ENCODE measurements around the gene TANC1. TPM values are rescaled to one million over a fixed set of nuclear protein-coding genes. Genes with fewer than 3 reads are reported as not detected.

The TANC1 gene
- total RNA-seq, 1 experiment from 2014 or later, result 2.5 TPM

DNA sequence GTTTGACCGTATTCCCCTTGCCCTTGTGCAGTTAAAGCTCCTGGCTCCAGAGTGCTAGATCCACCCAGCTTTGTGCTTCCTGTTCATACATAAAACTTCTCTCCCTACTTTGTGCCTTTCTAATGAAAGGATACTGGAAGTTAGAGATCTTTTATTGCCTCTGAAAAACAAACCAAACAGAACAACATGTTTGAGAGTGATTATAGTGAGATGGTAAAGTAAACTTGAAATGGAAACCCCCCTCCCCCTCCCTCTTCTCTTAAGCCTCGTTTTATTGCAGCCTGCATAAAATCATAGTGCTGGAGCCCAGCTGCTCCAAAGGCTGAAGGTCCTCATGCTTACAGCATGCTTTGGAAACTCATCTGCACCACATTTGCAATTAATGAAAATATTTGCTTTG is 125.1 kb downstream of the TANC1 start:
- Mint-ChIP-seq H3K36me3 (ENCODE audit: insufficient read depth in 1 of 3, low read depth in 3 of 3) (peaks cover 4 to 14% (median 9%) of the 10 kb centered on the region in 3 experiments; a peak in 6 of 7 replicates), H3K4me3 (no peak overlapping the region), H3K9me3 (peaks cover 12 to 13% of the 10 kb centered on the region in 2 experiments), H3K27me3 (ENCODE audit: low read depth) (no peaks in the 10 kb centered on the region; the same call in none of the 2 replicates), H3K27ac (no peak overlapping the region), H3K4me1 (peaks cover 0 to 3% of the 10 kb centered on the region in 2 experiments; a peak in 2 of 4 replicates)
- H3K79me2 ChIP-seq (ENCODE audit: insufficient read depth, low read length), result no peaks in the 10 kb centered on the region
- H2BK20ac ChIP-seq (ENCODE audit: low read depth, low read length, poor library complexity, severe bottlenecking), result no peak overlapping the region
- no peak overlapping the region for H2BK5ac ChIP-seq (ENCODE audit: insufficient read length, low read length)
- no peak overlapping the region for H3K18ac ChIP-seq (ENCODE audit: insufficient read length, low read depth, low read length)
- no peak overlapping the region for H2BK15ac ChIP-seq (ENCODE audit: low read depth, low read length)
- H3K23me2 ChIP-seq (ENCODE audit: insufficient read length, low read depth, low read length, poor library complexity, severe bottlenecking), result no peaks in the 10 kb centered on the region
- H2BK120ac ChIP-seq (ENCODE audit: low read depth, low read length, poor library complexity, severe bottlenecking), result no peak overlapping the region
- no peak overlapping the region for H4K8ac ChIP-seq (replicated peaks; ENCODE audit: insufficient read length, low read depth, low read length)
- H3K56ac ChIP-seq (ENCODE audit: insufficient read length, low read depth, low read length), result no peak overlapping the region
- H2BK12ac ChIP-seq (ENCODE audit: insufficient read length, low read depth, low read length), result no peak overlapping the region
- no peak for TF ChIP-seq CTCF (conservative IDR thresholded peaks at IDR 0.05)
- no peaks in the 10 kb centered on the region for H3K79me1 ChIP-seq (ENCODE audit: insufficient read depth, low read depth, low read length, poor library complexity, severe bottlenecking)
- no peak overlapping the region for H3T11ph ChIP-seq (ENCODE audit: low read length)
- no peaks in the 10 kb centered on the region for H4K20me1 ChIP-seq (ENCODE audit: control insufficient read depth, insufficient read depth, insufficient read length)
- H3K4ac ChIP-seq (ENCODE audit: low read depth, low read length), result no peak overlapping the region
- no CpG with 5 or more reads among the region's 2 CpGs for WGBS (ENCODE audit: extremely low coverage, insufficient read length, low lambda C conversion rate)
- H3K23ac ChIP-seq (ENCODE audit: insufficient read length, low read depth, low read length), result no peak overlapping the region
- H4K91ac ChIP-seq (ENCODE audit: insufficient read length, low read depth, low read length), result no peak overlapping the region
- DNase-seq, result no peak
- no peak overlapping the region for H3K27ac ChIP-seq (ENCODE audit: insufficient read length, low read depth, low read length)
- no peak overlapping the region for H2AK5ac ChIP-seq (ENCODE audit: insufficient read length, low read length)
- H3K4me1 ChIP-seq (ENCODE audit: insufficient read depth, low read length), result no peaks in the 10 kb centered on the region
- no peak overlapping the region for H2AFZ ChIP-seq (ENCODE audit: low read length)
- no peaks in the 10 kb centered on the region for H3K27me3 ChIP-seq (ENCODE audit: insufficient read depth, low read length)
- no peak overlapping the region for H4K5ac ChIP-seq (ENCODE audit: insufficient read length, low read depth, low read length)
- H3K4me2 ChIP-seq (ENCODE audit: insufficient read depth, insufficient read length, low read length), result no peak overlapping the region
- no peaks in the 10 kb centered on the region for H3K9me3 ChIP-seq (ENCODE audit: control insufficient read depth, low read depth, low read length)
- H3K14ac ChIP-seq (ENCODE audit: insufficient read depth, low read length), result no peak overlapping the region
- H3K9ac ChIP-seq (ENCODE audit: extremely low read depth, insufficient read length, low read length), result no peak overlapping the region
